HepG2 (cell line): ENCODE data around the gene PMM2.
A peak's percentile ranks its signal among the peaks of the same experiment; 100 is the strongest.

ENCODE experiments used
- ATF3 ChIP-seq: sonication (generic); formaldehyde crosslinking; IDR thresholded peaks from 2 replicates; pipeline ENCODE4 v1.4.0; 2020; ENCODE audit warnings: missing genetic modification reagents
- CTCF ChIP-seq: sonication (generic); formaldehyde crosslinking; IDR thresholded peaks from 2 replicates; pipeline ENCODE4 v1.5.0; 2020; ENCODE audit warnings: mild to moderate bottlenecking, missing genetic modification reagents, moderate library complexity
- FOXP4 ChIP-seq: sonication (generic); formaldehyde crosslinking; IDR thresholded peaks from 2 replicates; pipeline ENCODE4 v1.4.0; 2020; ENCODE audit warnings: missing genetic modification reagents
- MAX ChIP-seq: IDR thresholded peaks from 2 replicates; pipeline ENCODE4 v1.6.1; 2012; ENCODE audit warnings: inconsistent platforms
- MYNN ChIP-seq: sonication (generic); formaldehyde crosslinking; IDR thresholded peaks from 2 replicates; pipeline ENCODE4 v1.4.0; 2020; ENCODE audit warnings: mild to moderate bottlenecking, low read depth, missing genetic modification reagents
- RBM39 ChIP-seq: fragments of 200-400 bp; formaldehyde crosslinking; IDR thresholded peaks from one replicate; pipeline ENCODE4 v1.6.1; 2018; ENCODE audit warnings: antibody characterized with exemption, mild to moderate bottlenecking, low read depth, low read length; ENCODE audit not compliant: poor library complexity, severe bottlenecking
- RNF219 ChIP-seq: sonication (generic); formaldehyde crosslinking; IDR thresholded peaks from 2 replicates; pipeline ENCODE4 v1.5.0; 2020; ENCODE audit warnings: mild to moderate bottlenecking, missing genetic modification reagents
- SP1 ChIP-seq, 2 experiments: fragments of 450-650 bp in 1 of 2; sonication (generic) in 1 of 2; formaldehyde crosslinking in 1 of 2; IDR thresholded peaks; 2 replicates each; pipeline versions ENCODE4 v1.4.0 to v1.6.1; 2016 to 2020; ENCODE audit warnings: missing genetic modification reagents in 1 of 2
- SP140L ChIP-seq: sonication (generic); formaldehyde crosslinking; IDR thresholded peaks from 2 replicates; pipeline ENCODE4 v1.4.0; 2020; ENCODE audit warnings: missing genetic modification reagents, borderline replicate concordance
- ZFP62 ChIP-seq: sonication (generic); formaldehyde crosslinking; IDR thresholded peaks from 2 replicates; pipeline ENCODE4 v1.4.0; 2020; ENCODE audit warnings: missing genetic modification reagents
- ZNF160 ChIP-seq: sonication (generic); formaldehyde crosslinking; IDR thresholded peaks from 2 replicates; pipeline ENCODE4 v1.8.0; 2022; ENCODE audit warnings: mild to moderate bottlenecking, inconsistent platforms, missing genetic modification reagents
- ZNF660 ChIP-seq: sonication (generic); formaldehyde crosslinking; IDR thresholded peaks from 2 replicates; pipeline ENCODE4 v1.5.1; 2020; ENCODE audit warnings: mild to moderate bottlenecking, low read depth, missing genetic modification reagents, borderline replicate concordance

- TF ChIP-seq CTCF (CRISPR knock-in tag) = no peak; the same call in 1 of the 2 replicates
- no peak for TF ChIP-seq ZNF160 (CRISPR knock-in tag)
- no peak for TF ChIP-seq RBM39
- TF ChIP-seq ATF3 (CRISPR knock-in tag) = no peak
- no peak for TF ChIP-seq ZFP62 (CRISPR knock-in tag)
- no peak for TF ChIP-seq SP140L (CRISPR knock-in tag)
- TF ChIP-seq MYNN (CRISPR knock-in tag) = no peak
- TF ChIP-seq ZNF660 (CRISPR knock-in tag) = no peak
- TF ChIP-seq SP1 (IDR thresholded peaks at IDR 0.05) = no peak
- TF ChIP-seq SP1 (CRISPR knock-in tag; IDR thresholded peaks at IDR 0.05) = peak; percentile 24; the same call in 1 of the 2 replicates
- no peak for TF ChIP-seq MAX
- no peak for TF ChIP-seq FOXP4
- no peak for TF ChIP-seq RNF219 (CRISPR knock-in tag)
Measured at GRCh38 chr16:8861563-8862308, 64.1 kb downstream of the PMM2 start.
